ENCODE measurements around the gene ESYT2. TPM values are rescaled to one million over a fixed set of nuclear protein-coding genes. Genes with fewer than 3 reads are reported as not detected.
"Not testable (repeated sequence)": the region's sequence is repeated elsewhere in the genome, so short reads cannot be mapped to it uniquely, and the experiment has no call there.

Gene ESYT2
- total RNA-seq, 2 donors from 2014 or later = 30.7 to 36.9 TPM

DNA sequence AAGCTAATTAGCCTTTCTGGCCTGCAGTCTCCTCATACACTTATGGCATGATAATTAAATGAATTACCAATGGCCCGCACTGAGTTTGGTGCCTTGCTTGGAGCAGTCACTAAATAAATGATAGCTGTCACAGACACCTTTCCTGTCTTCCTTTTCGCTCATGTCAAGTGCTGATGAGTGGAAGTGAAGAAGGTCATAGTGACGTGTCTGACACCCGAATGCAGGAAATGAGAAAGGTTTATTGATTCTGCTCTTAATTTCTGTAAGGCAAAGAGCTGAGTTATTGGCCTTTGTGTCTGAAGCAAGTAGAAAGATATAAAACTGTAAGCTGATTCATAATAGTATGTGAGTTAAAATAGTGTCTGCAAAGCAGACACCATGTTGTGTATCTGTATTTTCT is 13.2 kb upstream of the ESYT2 start:
- Mint-ChIP-seq H3K9me3 (peaks cover 29% of the 10 kb centered on the region), H3K27ac (no peak overlapping the region), H3K4me3 (no peak overlapping the region), H3K36me3 (ENCODE audit: low read depth) (no peaks in the 10 kb centered on the region), H3K4me1 (no peaks in the 10 kb centered on the region), H3K27me3 (ENCODE audit: insufficient read depth) (no peaks in the 10 kb centered on the region)
- 95 to 100% methylated on average over 4 of the region's 4 CpGs for WGBS, 2 experiments (ENCODE audit: insufficient coverage in 1 of 2, insufficient read length in 1 of 2)
- no peak overlapping the region for H3K9ac ChIP-seq (ENCODE audit: extremely low read depth, low read length, poor library complexity, severe bottlenecking)
- TF ChIP-seq, protein P1, sequence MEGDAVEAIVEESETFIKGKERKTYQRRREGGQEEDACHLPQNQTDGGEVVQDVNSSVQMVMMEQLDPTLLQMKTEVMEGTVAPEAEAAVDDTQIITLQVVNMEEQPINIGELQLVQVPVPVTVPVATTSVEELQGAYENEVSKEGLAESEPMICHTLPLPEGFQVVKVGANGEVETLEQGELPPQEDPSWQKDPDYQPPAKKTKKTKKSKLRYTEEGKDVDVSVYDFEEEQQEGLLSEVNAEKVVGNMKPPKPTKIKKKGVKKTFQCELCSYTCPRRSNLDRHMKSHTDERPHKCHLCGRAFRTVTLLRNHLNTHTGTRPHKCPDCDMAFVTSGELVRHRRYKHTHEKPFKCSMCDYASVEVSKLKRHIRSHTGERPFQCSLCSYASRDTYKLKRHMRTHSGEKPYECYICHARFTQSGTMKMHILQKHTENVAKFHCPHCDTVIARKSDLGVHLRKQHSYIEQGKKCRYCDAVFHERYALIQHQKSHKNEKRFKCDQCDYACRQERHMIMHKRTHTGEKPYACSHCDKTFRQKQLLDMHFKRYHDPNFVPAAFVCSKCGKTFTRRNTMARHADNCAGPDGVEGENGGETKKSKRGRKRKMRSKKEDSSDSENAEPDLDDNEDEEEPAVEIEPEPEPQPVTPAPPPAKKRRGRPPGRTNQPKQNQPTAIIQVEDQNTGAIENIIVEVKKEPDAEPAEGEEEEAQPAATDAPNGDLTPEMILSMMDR (conservative IDR thresholded peaks at IDR 0.05) = no peak
- DNase-seq = peak; percentile 16
- H3K27ac ChIP-seq (ENCODE audit: low read depth, low read length) = no peak overlapping the region
- H3K4me3 ChIP-seq (ENCODE audit: low read length) = no peak overlapping the region
- no peaks in the 10 kb centered on the region for H3K36me3 ChIP-seq (ENCODE audit: control insufficient read depth, insufficient read depth, low read length)
- no peaks in the 10 kb centered on the region for H3K4me1 ChIP-seq (ENCODE audit: control insufficient read depth, insufficient read depth, low read length)
- no peaks in the 10 kb centered on the region for H3K27me3 ChIP-seq (ENCODE audit: control insufficient read depth, insufficient read depth, low read length, poor library complexity, severe bottlenecking)
- peaks cover 20% of the 10 kb centered on the region for H3K9me3 ChIP-seq (ENCODE audit: control insufficient read depth, low read length)

- Mint-ChIP-seq H3K9me3 (peaks cover 20% of the 10 kb centered on the region), H3K36me3 (ENCODE audit: low read depth) (no peaks in the 10 kb centered on the region), H3K4me1 (no peaks in the 10 kb centered on the region), H3K27ac (no peak overlapping the region), H3K27me3 (ENCODE audit: insufficient read depth) (no peaks in the 10 kb centered on the region), H3K4me3 (no peak overlapping the region)
- H3K4me3 ChIP-seq (ENCODE audit: low read length) = no peak overlapping the region
- no peaks in the 10 kb centered on the region for H3K4me1 ChIP-seq (ENCODE audit: control insufficient read depth, insufficient read depth, low read length)
- H3K9me3 ChIP-seq (ENCODE audit: control insufficient read depth, low read length) = peaks cover 6% of the 10 kb centered on the region
- TF ChIP-seq, protein P1 (conservative IDR thresholded peaks at IDR 0.05) = no peak
- H3K9ac ChIP-seq (ENCODE audit: extremely low read depth, low read length, poor library complexity, severe bottlenecking) = no peak overlapping the region
- no peak overlapping the region for H3K27ac ChIP-seq (ENCODE audit: low read depth, low read length)
- H3K36me3 ChIP-seq (ENCODE audit: control insufficient read depth, insufficient read depth, low read length) = no peaks in the 10 kb centered on the region
- WGBS, 2 experiments (ENCODE audit: insufficient coverage in 1 of 2, insufficient read length in 1 of 2) = 78 to 81% methylated on average over 3 to 7 of the region's 8 CpGs
- peak; percentile 28 for DNase-seq
- H3K27me3 ChIP-seq (ENCODE audit: control insufficient read depth, insufficient read depth, low read length, poor library complexity, severe bottlenecking) = no peaks in the 10 kb centered on the region
Observed at GRCh38 chr7:158840604-158841003, 11.3 kb upstream of the ESYT2 start.

- not testable (repeated sequence) for H3K36me3 ChIP-seq (ENCODE audit: control insufficient read depth, insufficient read depth, low read length); H3K9me3 ChIP-seq (ENCODE audit: control insufficient read depth, low read length); H3K9me3 Mint-ChIP-seq
Observed at GRCh38 chr7:158839177-158839576, 9.9 kb upstream of the ESYT2 start.

More at GRCh38 chr7:158839177-158839576, 9.9 kb upstream of the ESYT2 start:
- H3K27me3 Mint-ChIP-seq (ENCODE audit: insufficient read depth); H3K36me3 Mint-ChIP-seq (ENCODE audit: low read depth); H3K4me3 Mint-ChIP-seq; H3K4me1 ChIP-seq (ENCODE audit: control insufficient read depth, insufficient read depth, low read length); H3K27ac Mint-ChIP-seq; H3K9ac ChIP-seq (ENCODE audit: extremely low read depth, low read length, poor library complexity, severe bottlenecking); H3K4me3 ChIP-seq (ENCODE audit: low read length); H3K27me3 ChIP-seq (ENCODE audit: control insufficient read depth, insufficient read depth, low read length, poor library complexity, severe bottlenecking); H3K4me1 Mint-ChIP-seq; H3K27ac ChIP-seq (ENCODE audit: low read depth, low read length): not testable (repeated sequence)
- 60 to 83% methylated on average over 1 to 7 of the region's 8 CpGs for WGBS, 2 experiments (ENCODE audit: insufficient coverage in 1 of 2, insufficient read length in 1 of 2)
- peak; percentile 10 for DNase-seq
